Heart right ventricle (tissue), 16 donors: Measurements from ENCODE around the gene RRP8. TPM values are rescaled to one million over a fixed set of nuclear protein-coding genes. Genes with fewer than 3 reads are reported as not detected.
A peak's percentile ranks its signal among the peaks of the same experiment; 100 is the strongest.

Experiments
- ATAC-seq, 8 donors: fragments of 200-7000 bp; cut with Tn5 transposase; one replicate each; pipeline ENCODE4 v1.9.1; 2020; ENCODE audit warnings: mild to moderate bottlenecking in 8 of 8, moderate library complexity in 8 of 8, moderate number of reproducible peaks in 1 of 8
- DNase-seq, 2 donors: peaks; one replicate each; pipeline ENCODE4 v3.0.0-alpha.2; 2020
- H3K27ac ChIP-seq, 10 donors: fragments of 200-600 bp; sonication (generic) in 2 of 10; one replicate each; pipeline versions ENCODE4 v1.5.0 to v1.8.0; 2020 to 2022; ENCODE audit warnings: mild to moderate bottlenecking in 3 of 10
- H3K27me3 ChIP-seq, 7 donors: fragments of 200-600 bp; one replicate each; pipeline ENCODE4 v1.8.0; 2021 to 2022; ENCODE audit warnings: mild to moderate bottlenecking in 2 of 7
- H3K36me3 ChIP-seq, 9 donors: fragments of 200-600 bp; sonication (generic) in 1 of 9; one replicate each; pipeline versions ENCODE4 v1.5.0 to v1.8.0; 2020 to 2022; ENCODE audit warnings: mild to moderate bottlenecking in 2 of 9
- H3K4me1 ChIP-seq, 9 donors: fragments of 200-600 bp; sonication (generic) in 1 of 9; one replicate each; pipeline versions ENCODE4 v1.5.0 to v1.8.0; 2020 to 2022; ENCODE audit warnings: mild to moderate bottlenecking in 4 of 9
- H3K4me3 ChIP-seq, 10 donors: fragments of 200-600 bp; sonication (generic) in 2 of 10; one replicate each; pipeline versions ENCODE4 v1.5.0 to v1.8.0; 2020 to 2022; ENCODE audit warnings: mild to moderate bottlenecking in 7 of 10, moderate library complexity in 2 of 10
- H3K9me3 ChIP-seq, 11 donors: fragments of 200-600 bp in 10 of 11; sonication (generic) in 2 of 11; one replicate each; pipeline versions ENCODE4 v1.5.0 to v1.8.0; 2013 to 2022; ENCODE audit warnings: mild to moderate bottlenecking in 2 of 11, control low read depth in 1 of 11, moderate library complexity in 1 of 11
- WGBS, 2 donors: extraction: QIAGEN DNeasy Blood & Tissue Kit; methylation state at CpG; one replicate each; pipeline ENCODE4 v1.1.7; 2013; ENCODE audit warnings: inconsistent platforms in 1 of 2; 5-methylcytosine and 5-hydroxymethylcytosine counted together
- intact Hi-C, 10 donors: fragments of 100-400 bp; cut with DNase I; formaldehyde crosslinking; loops; one replicate each; pipeline versions ENCODE4 v1.11.1 to v1.14.2; 2022
- polyA plus RNA-seq, 2 donors: library from polyadenylated mRNA; stranded (reverse); fragments of 200-250 nt; gene quantifications; one replicate each; pipeline ENCODE4 v1.2.3, GENCODE V29; 2013
- total RNA-seq, 10 donors: library from RNA; stranded (reverse); fragmentation: NEBNext Ultra II Directional in 3 of 10; extraction: Animal tissue kit (Norgen Biotek cat#: 25700) in 3 of 10; gene quantifications; one replicate each; pipeline versions ENCODE4 v1.2.1 to v1.2.4, GENCODE V29; 2021 to 2023
- TF ChIP-seq, protein P1 (sequence below), 9 donors: fragments of 200-600 bp; sonication (generic) in 2 of 9; IDR thresholded peaks; one replicate each; pipeline versions ENCODE4 v1.5.0 to v1.8.0; 2021 to 2022; ENCODE audit warnings: antibody characterized with exemption in 9 of 9, mild to moderate bottlenecking in 5 of 9, moderate library complexity in 1 of 9
- donor health status: Arrhythmogenic right ventricular cardiomyopathy.
- donor health status: ischemic (EF 13 %, LVEDD 7.1; RV severe dilation, severe dysfunction).
- donor health status: healthy with polysubstance abuse.
- donor health status: DM: no; HTN: yes; CAD: no.
- donor health status: DM: no; HTN: no; CAD: no.
- donor health status: ischemic (EF 25% LVEDD 6.9; RV normal size, moderate dysfunction).
- donor health status: ischemic (EF 25% LVEDD 5.7; RV mildly dilated, moderate dysfunction).
- donor health status: healthy.
- donor health status: DM: yes; HTN: yes; CAD: no.
- donor health status: Ischemic cardiomyopathy.
- donor health status: ischemic (EF 35%, LVEDD 5.7; RV mildly dilated, moderate dysfunction).
- donor health status: nonischemic (EF 11% LVEDD 7.7; RV severe dilation, severe dysfunction).
- donor health status: DM: yes; HTN: yes; CAD: no.
- donor health status: PGD.
- donor health status: ischemic (EF 29% LVEDD 5.4; RV normal size, mild dysfunction).
- donor health status: nonischemic (EF 23%, LVEDD 6.1; RV moderate dilation, normal function).

The RRP8 gene
- total and polyA plus RNA-seq, 12 donors = 12.1 to 23.3 (median 20.5) TPM

DNA sequence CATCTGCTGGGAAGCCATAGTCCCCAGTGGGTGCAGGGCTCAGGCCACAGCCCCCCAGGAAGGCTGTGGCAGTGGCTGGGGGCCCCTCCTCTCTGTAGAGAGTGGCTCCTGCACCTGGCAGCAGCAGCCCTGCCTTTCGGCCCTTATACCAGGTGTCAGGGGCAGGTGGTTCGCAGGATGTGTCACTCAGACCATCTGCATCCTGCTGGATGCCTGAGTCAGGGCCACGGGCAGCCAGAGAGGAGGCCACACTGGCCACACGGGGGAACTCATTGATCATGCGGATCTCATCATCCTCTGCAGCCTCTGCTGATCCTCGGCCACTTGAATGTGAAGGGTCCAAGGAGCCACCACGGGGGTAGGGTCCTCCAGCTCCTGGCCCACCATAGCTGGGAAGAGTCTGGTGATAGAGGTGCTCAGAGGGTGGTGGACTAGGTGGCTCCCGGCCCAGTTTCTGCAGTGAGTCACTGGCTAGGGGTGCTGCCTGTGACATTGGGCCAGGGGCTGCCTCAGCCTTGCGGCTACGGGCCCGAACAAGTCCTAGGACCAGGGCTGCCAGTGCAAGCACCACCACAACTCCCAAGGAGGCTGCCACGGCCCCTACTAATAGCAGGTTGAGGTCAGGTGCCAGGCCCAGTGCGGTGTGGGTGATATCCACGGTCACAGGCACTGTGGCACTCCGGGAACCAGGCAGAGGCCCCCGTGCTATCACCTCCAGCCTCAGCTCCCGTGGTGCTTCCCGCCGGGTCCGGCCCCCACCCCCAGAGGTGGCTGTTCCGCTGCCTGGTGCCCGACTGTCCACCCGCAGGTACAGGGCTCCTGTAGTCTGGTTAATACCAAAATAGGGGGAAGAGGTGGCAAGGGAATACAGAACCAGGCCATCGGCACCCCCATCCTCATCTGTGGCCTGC, 19.1 kb upstream of the RRP8 start:
- DNase-seq (no peak), ATAC-seq (no peak)
- H3K27me3 ChIP-seq = no peaks in the 10 kb centered on the region
- intact Hi-C loops = no loop called here
- TF ChIP-seq, protein P1, sequence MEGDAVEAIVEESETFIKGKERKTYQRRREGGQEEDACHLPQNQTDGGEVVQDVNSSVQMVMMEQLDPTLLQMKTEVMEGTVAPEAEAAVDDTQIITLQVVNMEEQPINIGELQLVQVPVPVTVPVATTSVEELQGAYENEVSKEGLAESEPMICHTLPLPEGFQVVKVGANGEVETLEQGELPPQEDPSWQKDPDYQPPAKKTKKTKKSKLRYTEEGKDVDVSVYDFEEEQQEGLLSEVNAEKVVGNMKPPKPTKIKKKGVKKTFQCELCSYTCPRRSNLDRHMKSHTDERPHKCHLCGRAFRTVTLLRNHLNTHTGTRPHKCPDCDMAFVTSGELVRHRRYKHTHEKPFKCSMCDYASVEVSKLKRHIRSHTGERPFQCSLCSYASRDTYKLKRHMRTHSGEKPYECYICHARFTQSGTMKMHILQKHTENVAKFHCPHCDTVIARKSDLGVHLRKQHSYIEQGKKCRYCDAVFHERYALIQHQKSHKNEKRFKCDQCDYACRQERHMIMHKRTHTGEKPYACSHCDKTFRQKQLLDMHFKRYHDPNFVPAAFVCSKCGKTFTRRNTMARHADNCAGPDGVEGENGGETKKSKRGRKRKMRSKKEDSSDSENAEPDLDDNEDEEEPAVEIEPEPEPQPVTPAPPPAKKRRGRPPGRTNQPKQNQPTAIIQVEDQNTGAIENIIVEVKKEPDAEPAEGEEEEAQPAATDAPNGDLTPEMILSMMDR (IDR thresholded peaks at IDR 0.05) = no peak
- H3K36me3 ChIP-seq = peaks cover 0 to 60% (median 7%) of the 10 kb centered on the region in 9 donors
- no peak overlapping the region for H3K4me3 ChIP-seq
- no peaks in the 10 kb centered on the region for H3K9me3 ChIP-seq
- no peak overlapping the region for H3K27ac ChIP-seq
- peaks cover 4 to 37% (median 20%) of the 10 kb centered on the region in 9 donors for H3K4me1 ChIP-seq
- 88% methylated on average over 24 of the region's 24 CpGs for WGBS, 2 donors

DNA sequence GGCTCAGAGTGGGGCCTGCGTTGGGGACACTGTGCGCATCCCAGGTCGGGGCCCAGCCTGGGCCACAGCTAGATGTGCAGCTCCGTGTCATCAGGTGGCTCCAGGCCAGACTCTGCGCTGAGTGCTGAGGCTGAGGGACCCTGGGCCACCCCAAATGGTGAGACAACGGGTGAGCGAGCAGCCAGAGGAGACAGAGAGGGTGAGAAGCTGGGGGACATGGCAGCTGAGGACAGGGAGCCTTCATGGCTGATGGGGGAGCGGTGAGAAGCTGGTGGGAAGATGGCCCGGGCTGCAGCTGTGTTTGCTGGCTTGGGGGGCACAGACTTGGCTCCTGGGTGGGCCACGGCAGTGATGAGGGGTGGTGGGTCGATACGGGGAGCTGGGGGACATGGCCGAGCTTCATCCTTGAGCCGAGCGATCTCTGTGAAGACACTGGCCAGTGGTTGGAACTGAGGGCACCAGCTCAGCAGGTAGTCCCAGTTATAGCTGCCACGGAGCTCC, 18.3 kb upstream of the RRP8 start:
- TF ChIP-seq, protein P1 (IDR thresholded peaks at IDR 0.05) = no peak
- intact Hi-C loops = no loop called here
- H3K27me3 ChIP-seq = no peaks in the 10 kb centered on the region
- 89 to 93% methylated on average over 16 of the region's 16 CpGs for WGBS, 2 donors
- H3K4me1 ChIP-seq = peaks cover 4 to 39% (median 22%) of the 10 kb centered on the region in 9 donors
- H3K9me3 ChIP-seq = no peaks in the 10 kb centered on the region
- ATAC-seq (no peak), DNase-seq (no peak)
- peaks cover 0 to 57% (median 7%) of the 10 kb centered on the region in 9 donors for H3K36me3 ChIP-seq
- H3K4me3 ChIP-seq = no peak overlapping the region
- no peak overlapping the region for H3K27ac ChIP-seq

GRCh38 chr11:6620636-6621035, 17.2 kb upstream of the RRP8 start:
- DNase-seq (no peak), ATAC-seq (no peak)
- intact Hi-C loops = no loop called here
- Histone ChIP-seq H3K4me3 (no peak overlapping the region), H3K27me3 (no peaks in the 10 kb centered on the region), H3K9me3 (no peaks in the 10 kb centered on the region), H3K36me3 (peaks cover 0 to 57% (median 4%) of the 10 kb centered on the region in 9 donors), H3K4me1 (peaks cover 4 to 41% (median 22%) of the 10 kb centered on the region in 9 donors), H3K27ac (peak overlapping the region in 1 of 10 donors; percentile 94)
- 50 to 97% methylated on average over 1 of the region's 1 CpG for WGBS, 2 donors
- TF ChIP-seq, protein P1 (IDR thresholded peaks at IDR 0.05) = no peak

DNA sequence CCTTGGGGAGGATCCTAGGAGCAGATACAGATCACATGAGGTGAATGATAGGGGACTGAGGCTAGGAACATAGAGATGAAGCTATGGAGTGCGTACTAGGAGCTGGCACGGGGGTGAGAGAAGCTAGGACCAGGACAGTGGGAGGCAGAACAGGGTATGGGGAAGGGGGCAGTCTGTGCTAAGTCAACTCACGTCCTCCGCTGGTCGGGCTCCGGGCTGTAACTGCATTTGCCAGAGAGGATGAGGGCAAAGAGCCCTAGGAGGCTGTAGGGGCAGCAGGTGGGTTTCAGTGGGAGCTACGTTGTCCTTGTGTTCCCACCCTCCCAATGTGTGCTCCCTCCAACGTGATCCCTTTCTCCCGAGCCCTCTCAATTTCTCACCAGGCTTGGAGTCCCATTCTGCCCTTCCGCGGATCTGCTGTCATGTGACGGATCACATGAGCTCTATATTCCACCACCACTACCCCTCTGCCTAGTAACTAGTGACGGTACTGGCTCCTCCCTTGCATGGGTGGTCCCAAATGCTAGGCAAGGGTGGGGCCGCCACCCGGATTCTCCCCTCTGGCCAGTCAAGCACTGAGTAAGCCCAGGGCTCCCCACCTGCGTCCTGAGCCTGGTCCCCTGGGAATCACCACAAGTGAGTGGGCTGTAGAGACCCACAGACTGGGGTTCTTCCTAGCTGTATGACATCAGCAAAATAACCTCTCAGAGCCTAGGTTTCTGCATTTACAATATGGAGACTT, 15.8 kb upstream of the RRP8 start, which contains the start of gene TPP1:
TPP1 (minus strand) TSS at position 419 of the 742 bp plus-strand sequence; CDS start at position 397, 22 bp downstream.
- Histone ChIP-seq H3K27ac (peak within 1 kb of the TSS; percentile 5 to 94 (median 84)), H3K4me3 (peak within 1 kb of the TSS; percentile 50 to 90 (median 72)), H3K4me1 (peaks cover 4 to 41% (median 22%) of the 10 kb centered on the region in 9 donors), H3K36me3 (peaks cover 0 to 57% (median 9%) of the 10 kb centered on the region in 9 donors), H3K27me3 (no peaks in the 10 kb centered on the region), H3K9me3 (no peaks in the 10 kb centered on the region)
- intact Hi-C loops = loop anchor here in 3 of 10 donors (2.0 to 10.0 kb wide), 3 partner anchors 56 to 64 kb away; partner anchors contain the start of gene MRPL17 (in 2 of the 3)
- TF ChIP-seq, protein P1 (IDR thresholded peaks at IDR 0.05) = no peak
- 0 to 1% methylated on average over 16 of the region's 16 CpGs for WGBS, 2 donors
- ATAC-seq (peak; percentile 95 to 98 (median 98)), DNase-seq (peak; percentile 85 to 96)
